Esophagus muscularis mucosa (tissue), 4 donors: ENCODE measurements around the gene BRD1. TPM values are rescaled to one million over a fixed set of nuclear protein-coding genes. Genes with fewer than 3 reads are reported as not detected.
"Not testable (repeated sequence)": the region's sequence is repeated elsewhere in the genome, so short reads cannot be mapped to it uniquely, and the experiment has no call there.

Experiments used
- DNase-seq: peaks from one replicate; pipeline ENCODE4 v3.0.0-alpha.2; 2017; ENCODE audit errors: extremely low spot score
- H3K27ac ChIP-seq, 4 donors: fragments of 200-600 bp; sonication (generic); replicated peaks in 1 of 4; 1 replicate in 3 of 4; 2 replicates in 1 of 4; pipeline ENCODE4 v1.5.1; 2016 to 2019; ENCODE audit warnings: mild to moderate bottlenecking in 1 of 4
- H3K27me3 ChIP-seq, 4 donors: fragments of 200-600 bp; sonication (generic); one replicate each; pipeline versions ENCODE4 v1.5.1 to v1.6.0; 2016 to 2019
- H3K36me3 ChIP-seq, 4 donors: fragments of 200-600 bp; sonication (generic); one replicate each; pipeline ENCODE4 v1.5.1; 2016 to 2019
- H3K4me1 ChIP-seq, 4 donors: fragments of 200-600 bp; sonication (generic); one replicate each; pipeline ENCODE4 v1.5.1; 2016 to 2019
- H3K4me3 ChIP-seq, 4 donors: fragments of 200-600 bp; sonication (generic); 1 replicate in 2 of 4; 2 replicates in 2 of 4; pipeline ENCODE4 v1.5.1; 2016 to 2019; ENCODE audit warnings: mild to moderate bottlenecking in 4 of 4, moderate library complexity in 1 of 4
- H3K9me3 ChIP-seq, 4 donors: fragments of 200-600 bp; sonication (generic); 1 replicate in 3 of 4; 2 replicates in 1 of 4; pipeline ENCODE4 v1.5.1; 2016 to 2019
- CTCF ChIP-seq, 3 experiments: fragments of 200-600 bp in 2 of 3; fragments of 450-650 bp in 1 of 3; sonication (generic) in 2 of 3; IDR thresholded peaks; one replicate each; pipeline ENCODE4 v1.5.1; 2017 to 2019; ENCODE audit warnings: antibody characterized with exemption in 3 of 3, mild to moderate bottlenecking in 2 of 3, moderate library complexity in 1 of 3
- EP300 ChIP-seq: sonication (generic); formaldehyde crosslinking; IDR thresholded peaks from one replicate; pipeline ENCODE4 v1.6.1; 2017; ENCODE audit warnings: antibody characterized with exemption
- POLR2A ChIP-seq: fragments of 450-650 bp; IDR thresholded peaks from one replicate; pipeline ENCODE4 v1.6.1; 2017; ENCODE audit warnings: antibody characterized with exemption, moderate library complexity, mild to moderate bottlenecking, low read depth
- POLR2AphosphoS5 ChIP-seq, 2 donors: sonication (generic); formaldehyde crosslinking; IDR thresholded peaks; one replicate each; pipeline ENCODE4 v1.6.1; 2017; ENCODE audit warnings: antibody characterized with exemption in 2 of 2
- WGBS: methylation state at CpG from one replicate; pipeline ENCODE4 v1.1.5; 2018; 5-methylcytosine and 5-hydroxymethylcytosine counted together
- intact Hi-C: fragments of 100-400 bp; cut with DNase I; formaldehyde crosslinking; loops from one replicate; pipeline ENCODE4 v1.15.1; 2023
- total RNA-seq, 4 donors: library from RNA; depleted of rRNA; stranded (reverse); fragments of >200 nt; gene quantifications; one replicate each; pipeline versions ENCODE4 v1.1.0 to v1.2.1, GENCODE V29; 2016

Gene BRD1
- total RNA-seq, 4 donors from 2014 or later = 36.5 to 54.1 (median 51.4) TPM

- Histone ChIP-seq H3K36me3 (peaks cover 26 to 40% (median 31%) of the 10 kb centered on the region in 4 donors), H3K9me3 (peaks cover 0 to 6% (median 3%) of the 10 kb centered on the region in 4 donors), H3K4me1 (peaks cover 42 to 67% (median 62%) of the 10 kb centered on the region in 4 donors), H3K27ac (peak overlapping the region; percentile 91 to 94 (median 93)), H3K27me3 (no peaks in the 10 kb centered on the region), H3K4me3 (peak overlapping the region; percentile 76 to 93 (median 88))
- intact Hi-C loops = loop anchor here (2.0 kb wide), 1 partner anchor 27 kb away; the partner anchor contains the start of gene ZBED4
- WGBS = 30% methylated on average over 8 of the region's 31 CpGs
- TF ChIP-seq POLR2AphosphoS5 (IDR thresholded peaks at IDR 0.05) = no peak
- DNase-seq = no peak
Measured at GRCh38 chr22:49825944-49826602, 1.6 kb downstream of the BRD1 start.

GRCh38 chr22:49825436-49825835 is 2.2 kb downstream of the BRD1 start:
- TF ChIP-seq POLR2AphosphoS5 (IDR thresholded peaks at IDR 0.05) = no peak
- TF ChIP-seq EP300 = no peak
- no peak for TF ChIP-seq POLR2A
- Histone ChIP-seq H3K27ac (peak overlapping the region; percentile 91 to 94 (median 93)), H3K4me3 (peak overlapping the region; percentile 76 to 93 (median 88)), H3K9me3 (peaks cover 0 to under 1% (median 0%) of the 10 kb centered on the region in 4 donors), H3K27me3 (no peaks in the 10 kb centered on the region), H3K36me3 (peaks cover 26 to 46% (median 37%) of the 10 kb centered on the region in 4 donors), H3K4me1 (peaks cover 48 to 73% (median 68%) of the 10 kb centered on the region in 4 donors)
- DNase-seq = no peak
- 54% methylated on average over 4 of the region's 10 CpGs for WGBS
- intact Hi-C loops = no loop called here

- Histone ChIP-seq H3K36me3 (peaks cover 26 to 51% (median 41%) of the 10 kb centered on the region in 4 donors), H3K9me3 (no peaks in the 10 kb centered on the region), H3K4me3 (peak overlapping the region in 3 of 4 donors; percentile 76 to 93 (median 92)), H3K27me3 (no peaks in the 10 kb centered on the region), H3K4me1 (peaks cover 53 to 78% (median 73%) of the 10 kb centered on the region in 4 donors), H3K27ac (peak overlapping the region in 1 of 4 donors; percentile 94)
- intact Hi-C loops = no loop called here
- 96% methylated on average over 9 of the region's 12 CpGs for WGBS
- no peak for DNase-seq
- no peak for TF ChIP-seq CTCF (IDR thresholded peaks at IDR 0.05)
- no peak for TF ChIP-seq POLR2AphosphoS5 (IDR thresholded peaks at IDR 0.05)
- no peak for TF ChIP-seq POLR2A
- TF ChIP-seq EP300 = no peak
Measured at GRCh38 chr22:49824936-49825335, 2.7 kb downstream of the BRD1 start.

GRCh38 chr22:49824185-49824925 is 3.3 kb downstream of the BRD1 start:
- no peaks in the 10 kb centered on the region for H3K27me3 ChIP-seq
- WGBS = 88% methylated on average over 15 of the region's 16 CpGs
- TF ChIP-seq POLR2AphosphoS5 (IDR thresholded peaks at IDR 0.05) = no peak
- TF ChIP-seq POLR2A = no peak
- TF ChIP-seq EP300 = no peak
- no peak for TF ChIP-seq CTCF (IDR thresholded peaks at IDR 0.05)

GRCh38 chr22:49823289-49824045 is 4.2 kb downstream of the BRD1 start:
- no peak for TF ChIP-seq POLR2AphosphoS5 (IDR thresholded peaks at IDR 0.05)
- TF ChIP-seq POLR2A = no peak
- no peak for TF ChIP-seq CTCF (IDR thresholded peaks at IDR 0.05)
- TF ChIP-seq EP300 = no peak
- Histone ChIP-seq H3K27me3 (no peaks in the 10 kb centered on the region), H3K4me3 (no peak overlapping the region), H3K27ac (no peak overlapping the region), H3K4me1 (peaks cover 53 to 81% (median 75%) of the 10 kb centered on the region in 4 donors), H3K36me3 (peaks cover 36 to 66% (median 56%) of the 10 kb centered on the region in 4 donors), H3K9me3 (no peaks in the 10 kb centered on the region)
- intact Hi-C loops = no loop called here
- DNase-seq = no peak
- 93% methylated on average over 48 of the region's 53 CpGs for WGBS

More at GRCh38 chr22:49824185-49824925, 3.3 kb downstream of the BRD1 start:
- Histone ChIP-seq H3K4me3 (no peak overlapping the region), H3K36me3 (peaks cover 27 to 57% (median 47%) of the 10 kb centered on the region in 4 donors), H3K27ac (no peak overlapping the region), H3K4me1 (peaks cover 53 to 82% (median 74%) of the 10 kb centered on the region in 4 donors), H3K9me3 (no peaks in the 10 kb centered on the region)
- intact Hi-C loops = no loop called here
- DNase-seq = no peak

GRCh38 chr22:49821741-49822140 is 5.9 kb downstream of the BRD1 start:
- Histone ChIP-seq H3K36me3 (peaks cover 43 to 83% (median 72%) of the 10 kb centered on the region in 4 donors), H3K4me1 (peaks cover 53 to 85% (median 78%) of the 10 kb centered on the region in 4 donors)
- intact Hi-C loops, H3K9me3 ChIP-seq, H3K27me3 ChIP-seq, H3K27ac ChIP-seq, DNase-seq, H3K4me3 ChIP-seq: not testable (repeated sequence)
- WGBS = 69% methylated on average over 8 of the region's 11 CpGs
